Pancreas (tissue), 10 donors: ENCODE data around the gene WFDC13. TPM values are rescaled to one million over a fixed set of nuclear protein-coding genes. Genes with fewer than 3 reads are reported as not detected.
"Not testable (repeated sequence)": the region's sequence is repeated elsewhere in the genome, so short reads cannot be mapped to it uniquely, and the experiment has no call there.

Source experiments
- ATAC-seq, 4 donors: fragments of 200-7000 bp; cut with Tn5 transposase; one replicate each; pipeline versions ENCODE4 v1.8.0 to v1.9.1; 2020; ENCODE audit warnings: mild to moderate bottlenecking in 4 of 4, moderate library complexity in 4 of 4
- DNase-seq, 6 donors: peaks; one replicate each; pipeline ENCODE4 v3.0.0-alpha.2; 2020
- FAIRE-seq: peaks from 2 replicates; lab custom pipeline; 2012; peaks lifted over from hg19 to GRCh38; lab: Jason Lieb, UNC
- H3K27ac ChIP-seq, 4 donors: fragments of 200-600 bp; sonication (generic); 1 replicate in 3 of 4; 2 replicates in 1 of 4; pipeline versions ENCODE4 v1.5.0 to v1.8.0; 2020
- H3K27me3 ChIP-seq, 4 donors: fragments of 200-600 bp; one replicate each; pipeline ENCODE4 v1.8.0; 2021
- H3K36me3 ChIP-seq, 3 donors: fragments of 200-600 bp; sonication (generic) in 1 of 3; one replicate each; pipeline versions ENCODE4 v1.5.0 to v1.8.0; 2020 to 2021
- H3K4me1 ChIP-seq, 3 donors: fragments of 200-600 bp; one replicate each; pipeline ENCODE4 v1.8.0; 2021
- H3K4me3 ChIP-seq, 4 donors: fragments of 200-600 bp; sonication (generic) in 2 of 4; one replicate each; pipeline versions ENCODE4 v1.5.0 to v1.8.0; 2020 to 2021
- H3K9me3 ChIP-seq, 4 donors: fragments of 200-600 bp; one replicate each; pipeline ENCODE4 v1.8.0; 2021
- WGBS, 2 donors: extraction: QIAGEN DNeasy Blood & Tissue Kit; methylation state at CpG; one replicate each; pipeline ENCODE4 v1.1.7; 2013; 5-methylcytosine and 5-hydroxymethylcytosine counted together
- intact Hi-C, 3 donors: fragments of 100-400 bp; cut with DNase I; formaldehyde crosslinking; loops; one replicate each; pipeline versions ENCODE4 v1.11.1 to v1.14.2; 2022
- polyA plus RNA-seq, 2 donors: library from polyadenylated mRNA; stranded (reverse); fragments of 200-250 nt; gene quantifications; one replicate each; pipeline ENCODE4 v1.2.3, GENCODE V29; 2013
- total RNA-seq, 6 donors: library from RNA; stranded (reverse); fragmentation: NEBNext Ultra II Directional in 4 of 6; extraction: Animal tissue kit (Norgen Biotek cat#: 25700) in 4 of 6; gene quantifications; one replicate each; pipeline versions ENCODE4 v1.2.1 to v1.2.4, GENCODE V29; 2021 to 2023
- TF ChIP-seq, protein P1 (sequence below), 4 donors: fragments of 200-600 bp; sonication (generic) in 3 of 4; IDR thresholded peaks; one replicate each; pipeline versions ENCODE4 v1.5.0 to v1.8.0; 2021; ENCODE audit warnings: antibody characterized with exemption in 4 of 4
- donor health status: healthy with polysubstance abuse.
- donor health status: DM: no; HTN: no; CAD: no; lungs with moderate emphysema.
- donor health status: DM: no; HTN: no; CAD: no.
- donor health status: control.
- donor health status: control.
- donor health status: Bipolar disorder and iron deficiency.
- donor health status: DM: yes; HTN: yes; CAD: no.
- donor health status: DM: no; HTN: no; CAD: no.
- donor health status: DM: no; HTN: no; CAD: no.
- donor health status: DM: yes; HTN: yes; CAD: no.

Gene WFDC13
- total and polyA plus RNA-seq, 8 donors: not detected

DNA sequence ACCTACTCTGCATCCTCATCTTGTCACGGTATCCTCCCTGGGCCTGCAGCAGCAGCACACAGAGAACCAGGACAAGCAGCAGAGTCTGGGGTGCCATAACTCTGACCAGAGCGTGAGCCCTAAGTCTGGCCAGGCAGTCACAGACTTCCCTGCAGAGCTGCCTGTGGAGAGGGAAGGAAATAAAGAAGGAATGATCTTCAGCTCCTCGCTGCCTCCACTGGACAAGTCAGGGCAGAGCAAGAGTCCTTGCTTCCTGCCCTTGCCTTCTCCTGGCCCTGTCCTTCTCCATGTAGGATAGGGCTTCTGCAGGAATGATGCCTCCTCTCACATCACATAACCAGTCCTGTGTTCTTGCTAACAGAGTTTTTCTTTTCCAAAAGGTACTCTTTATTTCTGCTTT is 15.9 kb upstream of the WFDC13 start:
- TF ChIP-seq, protein P1, sequence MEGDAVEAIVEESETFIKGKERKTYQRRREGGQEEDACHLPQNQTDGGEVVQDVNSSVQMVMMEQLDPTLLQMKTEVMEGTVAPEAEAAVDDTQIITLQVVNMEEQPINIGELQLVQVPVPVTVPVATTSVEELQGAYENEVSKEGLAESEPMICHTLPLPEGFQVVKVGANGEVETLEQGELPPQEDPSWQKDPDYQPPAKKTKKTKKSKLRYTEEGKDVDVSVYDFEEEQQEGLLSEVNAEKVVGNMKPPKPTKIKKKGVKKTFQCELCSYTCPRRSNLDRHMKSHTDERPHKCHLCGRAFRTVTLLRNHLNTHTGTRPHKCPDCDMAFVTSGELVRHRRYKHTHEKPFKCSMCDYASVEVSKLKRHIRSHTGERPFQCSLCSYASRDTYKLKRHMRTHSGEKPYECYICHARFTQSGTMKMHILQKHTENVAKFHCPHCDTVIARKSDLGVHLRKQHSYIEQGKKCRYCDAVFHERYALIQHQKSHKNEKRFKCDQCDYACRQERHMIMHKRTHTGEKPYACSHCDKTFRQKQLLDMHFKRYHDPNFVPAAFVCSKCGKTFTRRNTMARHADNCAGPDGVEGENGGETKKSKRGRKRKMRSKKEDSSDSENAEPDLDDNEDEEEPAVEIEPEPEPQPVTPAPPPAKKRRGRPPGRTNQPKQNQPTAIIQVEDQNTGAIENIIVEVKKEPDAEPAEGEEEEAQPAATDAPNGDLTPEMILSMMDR (IDR thresholded peaks at IDR 0.05): no peak
- FAIRE-seq (no peak), DNase-seq (no peak), ATAC-seq (peak in 1 of 4 donors; percentile 35)
- Histone ChIP-seq H3K27me3 (no peaks in the 10 kb centered on the region), H3K27ac (no peak overlapping the region), H3K9me3 (no peaks in the 10 kb centered on the region), H3K4me1 (no peaks in the 10 kb centered on the region), H3K4me3 (no peak overlapping the region), H3K36me3 (no peaks in the 10 kb centered on the region)
- intact Hi-C loops: no loop called here
- 56 to 75% methylated on average over 3 of the region's 3 CpGs for WGBS, 2 donors

GRCh38 chr20:45693346-45693745 is 8.5 kb upstream of the WFDC13 start:
- H3K4me1 ChIP-seq, ATAC-seq, H3K27ac ChIP-seq, H3K36me3 ChIP-seq, FAIRE-seq, intact Hi-C loops, H3K27me3 ChIP-seq, H3K4me3 ChIP-seq, DNase-seq, H3K9me3 ChIP-seq: not testable (repeated sequence)
- WGBS, 2 donors: 63 to 73% methylated on average over 12 of the region's 12 CpGs

- no peak overlapping the region for H3K4me3 ChIP-seq
- H3K36me3 ChIP-seq: no peaks in the 10 kb centered on the region
- no peaks in the 10 kb centered on the region for H3K4me1 ChIP-seq
- no peak overlapping the region for H3K27ac ChIP-seq
- FAIRE-seq (no peak), DNase-seq (no peak), ATAC-seq (no peak)
- TF ChIP-seq, protein P1 (IDR thresholded peaks at IDR 0.05): no peak
- H3K27me3 ChIP-seq: no peaks in the 10 kb centered on the region
- intact Hi-C loops: no loop called here
- 74 to 86% methylated on average over 2 of the region's 2 CpGs for WGBS, 2 donors
- H3K9me3 ChIP-seq: no peaks in the 10 kb centered on the region
Observed at GRCh38 chr20:45695496-45695895, 6.3 kb upstream of the WFDC13 start.

DNA sequence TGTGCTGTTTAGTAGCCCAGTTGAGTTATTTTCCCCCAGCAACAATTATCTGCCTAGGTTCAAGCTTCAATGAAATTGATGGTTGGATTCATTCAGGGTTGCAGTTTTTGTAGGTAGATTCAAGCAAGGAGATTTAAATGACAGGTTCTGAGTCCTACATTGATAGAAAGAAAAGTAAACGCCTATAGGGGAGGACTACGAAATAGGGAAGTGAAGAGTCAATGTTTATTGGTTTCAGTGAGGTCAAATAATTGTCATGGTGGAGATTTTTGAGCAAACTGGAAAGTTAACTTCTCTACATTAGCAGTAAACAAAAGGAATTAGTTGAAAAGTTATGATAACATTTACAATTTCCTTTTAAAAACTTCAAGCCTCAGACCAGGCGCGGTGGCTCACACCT is 734 bp upstream of the WFDC13 start:
- Histone ChIP-seq H3K27me3 (no peaks in the 10 kb centered on the region), H3K4me1 (no peaks in the 10 kb centered on the region), H3K9me3 (no peaks in the 10 kb centered on the region), H3K36me3 (no peaks in the 10 kb centered on the region), H3K27ac (no peak overlapping the region), H3K4me3 (no peak overlapping the region)
- no peak for ATAC-seq
- DNase-seq: no peak
- FAIRE-seq: no peak
- 54 to 60% methylated on average over 4 of the region's 4 CpGs for WGBS, 2 donors
- intact Hi-C loops: no loop called here
- TF ChIP-seq, protein P1 (IDR thresholded peaks at IDR 0.05): no peak

GRCh38 chr20:45704969-45705637 is 3.3 kb downstream of the WFDC13 start, which contains the start of gene WFDC10B:
Gene WFDC10B, minus strand, starts transcription at chr20:45705019. Its CDS starts 19,027 bp downstream, at chr20:45685992.
- FAIRE-seq (no peak), ATAC-seq (no peak), DNase-seq (no peak)
- H3K4me1 ChIP-seq: no peaks in the 10 kb centered on the region
- no peak within 1 kb of the TSS for H3K27ac ChIP-seq
- no peak within 1 kb of the TSS for H3K4me3 ChIP-seq
- WGBS, 2 donors: 90 to 96% methylated on average over 1 of the region's 1 CpG
- TF ChIP-seq, protein P1 (IDR thresholded peaks at IDR 0.05): no peak
- intact Hi-C loops: no loop called here
- no peaks in the 10 kb centered on the region for H3K27me3 ChIP-seq
- no peaks in the 10 kb centered on the region for H3K9me3 ChIP-seq
- H3K36me3 ChIP-seq: no peaks in the 10 kb centered on the region

- H3K27ac ChIP-seq, H3K36me3 ChIP-seq, intact Hi-C loops, H3K9me3 ChIP-seq, H3K27me3 ChIP-seq, H3K4me1 ChIP-seq, DNase-seq, FAIRE-seq, ATAC-seq, H3K4me3 ChIP-seq: not testable (repeated sequence)
Observed at GRCh38 chr20:45716141-45716688, 14.4 kb downstream of the WFDC13 start.
